GM19043 (cell line): ENCODE results near the gene DHX29.

Source experiments
- ATAC-seq: cut with Tn5 transposase; IDR thresholded peaks from one replicate; pipeline ENCODE4 v1.9.1; 2021; ENCODE audit warnings: low read depth; ENCODE audit not compliant: unreplicated experiment

Gene DHX29

DNA sequence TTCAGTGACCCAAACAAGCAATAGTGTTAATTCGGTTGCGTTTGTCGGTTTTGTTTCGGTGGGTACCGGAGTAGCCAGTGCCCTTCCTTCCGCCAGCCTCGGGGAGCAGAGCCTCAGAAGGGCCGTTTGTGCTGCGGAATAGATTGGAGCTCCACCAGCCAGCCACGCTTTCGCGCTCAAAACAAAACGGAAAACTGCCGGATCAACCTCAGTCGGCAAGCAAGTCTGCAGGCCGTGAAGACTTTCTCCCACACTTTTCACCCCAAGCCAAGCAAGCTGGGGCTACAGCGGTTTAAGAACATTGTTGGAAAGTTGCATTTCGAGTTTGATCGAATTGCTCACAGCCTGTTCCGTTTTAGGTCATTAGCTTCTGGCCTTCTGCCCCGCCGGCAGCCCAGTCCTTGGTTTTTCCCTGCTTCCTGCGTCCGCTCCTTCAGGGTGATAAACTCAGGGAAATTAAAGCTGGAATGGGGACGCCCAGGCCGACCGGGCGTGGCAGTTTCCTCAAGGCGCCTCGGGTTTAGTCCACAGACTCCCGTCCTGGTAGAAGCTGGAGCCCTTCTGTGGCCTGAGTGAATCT, 73.3 kb downstream of the DHX29 start:
- no peak for ATAC-seq

DNA sequence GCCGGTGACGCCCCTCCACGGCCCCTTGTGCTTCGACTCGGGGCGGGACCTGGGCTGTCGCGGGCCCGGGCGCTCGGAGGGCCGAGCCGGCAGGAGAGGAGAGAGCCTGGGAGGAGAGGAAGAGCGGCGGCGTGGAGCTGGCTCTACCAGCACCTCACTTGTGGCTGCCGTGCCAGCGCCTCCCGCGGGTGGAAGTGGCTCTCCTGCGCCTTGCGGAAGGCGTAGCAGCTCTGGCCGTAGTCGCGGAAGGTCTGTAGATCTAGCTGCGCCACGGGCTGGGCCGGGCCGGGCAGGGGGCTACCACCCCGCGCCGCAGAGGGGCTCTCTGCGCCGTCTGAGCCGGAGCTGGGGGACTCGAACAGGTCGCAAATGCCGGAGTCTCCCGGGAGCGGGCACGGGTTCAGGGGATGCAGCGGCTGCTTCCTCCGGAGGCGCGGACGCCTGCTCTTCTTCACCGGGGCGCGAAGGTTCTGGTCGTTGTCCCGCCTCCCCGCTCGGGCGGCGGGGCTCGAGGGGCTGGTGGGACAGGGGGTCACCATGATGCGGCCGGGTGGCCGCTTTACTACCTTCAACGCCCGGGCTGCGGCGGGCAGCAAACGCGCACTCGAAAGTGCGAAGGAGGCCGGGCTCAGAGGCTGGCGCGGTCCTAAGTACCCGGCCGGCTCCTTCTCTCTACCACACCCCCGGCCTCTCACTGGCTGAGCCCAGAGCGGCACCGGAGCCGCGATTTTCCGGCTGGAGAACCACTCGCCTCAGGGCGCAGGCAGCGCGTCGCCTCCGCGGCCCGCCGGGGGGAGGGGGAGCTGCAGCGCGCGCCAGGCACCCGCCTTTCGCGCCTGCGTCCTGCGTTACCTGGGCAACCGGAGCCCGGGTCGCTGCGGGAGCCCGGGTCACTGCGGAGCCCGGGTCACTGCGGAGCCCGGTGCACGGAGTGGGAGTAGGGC, 74.2 kb downstream of the DHX29 start, which contains the start of gene CCNO:
CCNO (minus strand) TSS at position 624 of the 944 bp plus-strand sequence; CDS start at position 539, 85 bp downstream.
- peak; percentile 47 for ATAC-seq

DNA sequence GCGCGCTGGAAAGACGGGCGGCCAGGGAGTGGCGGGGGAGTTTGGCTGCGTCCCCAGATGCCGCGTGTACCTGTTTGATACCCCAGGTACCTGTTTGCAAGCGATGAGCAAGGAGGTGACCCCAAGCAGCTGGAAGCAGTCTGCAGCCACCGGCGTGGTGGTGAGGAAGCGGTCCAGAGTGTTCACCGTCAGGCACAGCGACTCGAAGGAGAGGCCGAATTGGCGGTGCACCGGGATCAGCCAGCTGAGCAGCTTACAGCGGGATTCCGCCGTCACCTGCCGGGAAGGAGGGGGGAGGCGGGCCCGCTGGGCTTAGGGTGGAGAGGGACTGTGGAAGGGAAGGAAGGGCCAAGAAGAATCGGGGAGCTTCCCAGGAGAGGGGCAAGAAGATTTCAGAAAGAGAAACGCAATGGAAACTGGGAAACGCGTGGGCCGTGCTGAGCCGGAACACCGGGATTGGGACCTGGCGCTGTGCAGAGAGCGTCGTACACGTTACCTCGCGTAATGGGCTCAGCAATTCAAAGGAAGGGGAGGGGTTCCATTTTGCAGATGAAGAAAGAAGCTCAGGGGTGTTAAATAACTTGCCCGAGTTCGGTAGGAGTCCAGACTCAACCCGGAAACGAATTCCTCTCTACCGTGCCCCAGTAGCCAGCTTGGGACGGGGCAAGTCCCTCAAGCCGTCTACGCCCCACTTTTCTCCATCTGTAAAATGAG, 75.1 kb downstream of the DHX29 start:
- ATAC-seq = no peak

DNA sequence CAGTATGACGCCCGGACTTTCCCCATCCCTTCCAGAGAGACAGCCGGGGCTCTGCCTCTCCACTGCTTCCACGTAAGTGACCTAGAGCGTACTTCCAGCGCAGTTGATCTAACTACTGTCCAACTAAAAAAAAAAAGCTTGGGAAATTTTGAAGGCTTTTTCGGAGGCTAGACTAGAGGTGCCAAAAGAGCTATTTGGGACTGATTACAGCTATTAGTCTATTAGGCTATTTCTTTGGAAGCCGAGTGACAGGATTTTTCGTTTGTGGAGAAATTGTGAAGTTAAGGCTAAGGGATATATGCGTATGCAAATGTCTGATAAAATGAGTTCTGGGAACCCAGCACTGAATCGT, 75.6 kb downstream of the DHX29 start:
- no peak for ATAC-seq

DNA sequence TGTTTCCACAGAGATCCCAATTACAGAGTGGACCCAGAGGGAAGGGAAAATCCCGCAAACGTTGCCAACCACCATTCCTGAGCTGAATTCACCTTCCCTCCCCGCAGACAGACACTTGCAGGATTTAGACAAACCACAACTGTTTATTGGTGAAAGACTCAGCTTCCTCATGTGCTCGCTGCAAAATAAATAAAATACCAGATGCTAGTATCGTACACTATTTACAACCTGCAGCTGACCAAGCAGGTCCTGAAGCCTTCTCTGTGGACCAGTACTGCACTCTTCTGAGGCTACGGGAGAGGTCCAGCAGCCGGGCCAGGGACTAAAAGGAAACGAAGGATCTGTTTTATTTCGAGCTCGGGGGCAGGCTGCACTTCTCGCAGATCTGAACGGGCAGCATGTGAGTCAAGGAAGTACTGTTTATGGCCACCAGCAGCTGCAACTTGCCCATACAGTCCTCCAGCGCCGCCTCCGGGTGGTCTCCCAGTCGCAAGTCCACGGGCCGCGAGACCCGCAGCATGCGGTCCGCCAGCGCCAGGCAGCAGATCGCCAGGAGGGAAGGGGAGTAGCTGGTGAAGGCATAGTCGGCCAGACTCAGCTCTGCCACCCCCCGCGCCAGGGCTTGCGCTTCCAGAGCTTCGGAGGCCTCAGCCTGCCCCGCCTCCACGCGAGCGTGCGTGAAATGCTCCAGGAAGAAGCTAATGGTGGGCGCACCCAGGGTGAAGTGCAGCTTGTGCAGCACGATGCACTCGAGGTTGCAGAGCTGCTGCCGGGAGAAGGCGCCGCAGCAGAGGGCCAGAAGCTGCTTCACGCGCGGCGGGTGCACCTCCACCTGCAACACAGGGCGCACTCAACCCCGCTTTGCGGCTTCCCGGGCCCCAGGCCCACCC, 76.2 kb downstream of the DHX29 start:
- ATAC-seq = no peak

DNA sequence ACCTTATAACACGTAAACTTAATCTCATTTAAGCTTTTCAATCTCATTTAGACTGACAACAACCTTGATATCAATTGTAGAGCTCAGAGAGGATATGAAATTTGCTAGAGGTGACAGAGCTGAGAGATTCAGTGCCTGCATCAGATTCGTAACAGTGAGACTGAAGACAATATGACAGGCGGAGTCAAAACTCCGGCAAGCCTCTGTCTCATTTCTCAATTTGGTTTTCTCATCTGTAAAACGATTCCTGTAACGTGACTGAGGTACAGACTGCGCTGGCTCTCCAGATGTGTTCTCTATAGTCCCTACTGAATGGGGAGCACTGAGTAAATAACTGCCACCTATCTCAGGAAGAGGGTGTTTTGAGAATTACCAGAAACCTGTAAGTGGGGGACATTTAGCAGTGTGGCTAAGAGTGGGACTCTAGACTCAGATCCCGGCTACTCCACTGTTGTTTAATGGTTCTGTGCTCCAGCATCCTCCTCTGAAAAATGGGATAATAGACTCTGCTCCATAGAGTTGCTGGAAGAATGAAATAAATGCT, 77.3 kb downstream of the DHX29 start:
- no peak for ATAC-seq

DNA sequence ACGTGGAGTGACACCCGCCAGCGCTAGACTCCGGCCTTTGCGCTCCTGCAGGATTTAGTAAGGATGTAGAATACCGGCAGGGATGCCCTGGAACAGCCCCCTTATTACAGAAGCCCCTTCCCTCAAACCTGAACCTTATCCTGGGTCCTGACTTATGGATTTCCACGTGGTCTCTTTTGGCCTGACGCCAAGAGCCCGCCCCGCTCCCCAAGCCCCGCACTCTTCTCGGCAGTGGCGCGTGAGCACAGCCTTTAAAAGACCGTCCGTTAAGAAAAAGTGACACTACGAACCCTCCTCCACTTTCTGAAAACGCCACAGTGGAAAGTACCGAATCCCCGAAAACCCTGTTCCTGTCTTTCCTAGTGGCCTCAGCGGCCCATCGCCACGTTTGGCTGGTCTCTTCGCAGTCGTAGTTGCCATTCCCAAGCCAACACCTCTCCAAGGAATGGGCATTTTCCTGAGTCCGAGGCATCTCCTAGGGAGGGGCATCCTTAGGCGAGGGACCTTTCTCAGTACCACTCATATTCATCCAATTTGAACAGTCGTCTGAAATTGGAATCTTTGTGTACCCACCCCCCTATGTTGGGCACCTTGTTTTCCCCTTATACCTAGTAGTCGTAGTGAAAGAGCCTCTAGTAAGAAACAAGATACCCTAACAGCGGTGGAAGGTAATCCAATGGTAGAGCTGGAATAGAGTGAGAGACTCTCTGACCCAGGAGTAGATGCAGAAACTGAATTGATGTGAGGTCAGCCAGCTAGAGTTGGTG, 79.6 kb downstream of the DHX29 start:
- no peak for ATAC-seq

DNA sequence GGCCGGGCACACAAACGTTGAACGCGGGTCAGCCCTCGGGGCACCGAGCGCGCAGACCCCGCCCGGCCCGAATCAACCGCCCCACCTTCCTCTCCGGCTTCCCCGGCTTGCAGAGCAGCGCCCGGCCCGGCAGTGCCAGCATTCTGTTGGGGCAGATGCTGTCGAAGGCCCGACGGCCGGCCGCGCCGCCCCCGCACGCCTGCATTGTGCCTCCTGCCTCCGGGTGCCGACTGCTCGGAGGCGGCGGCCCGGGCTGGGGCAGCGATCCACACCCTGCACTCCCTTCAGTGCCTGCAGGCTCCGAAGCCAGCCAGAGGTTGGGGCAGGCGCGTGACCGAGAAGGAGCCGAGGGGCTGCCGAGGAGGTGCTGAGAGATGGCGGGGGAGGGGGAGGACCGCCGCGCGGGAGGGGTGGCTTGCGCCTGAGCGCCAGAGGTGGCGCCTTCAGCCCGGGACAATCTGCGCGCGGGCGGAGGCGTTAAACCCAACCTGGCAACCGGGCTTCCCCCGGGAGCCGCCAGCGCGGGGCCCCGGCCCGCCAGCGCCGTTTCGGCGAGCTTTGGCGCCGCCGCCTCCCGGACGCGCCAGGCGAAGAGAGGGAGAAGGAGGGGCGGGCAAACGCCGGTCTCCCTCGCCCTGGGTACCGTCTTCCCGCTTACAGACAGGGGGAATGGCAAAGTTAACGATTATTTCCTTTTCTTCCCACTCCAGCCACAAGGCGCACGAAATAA, 80.4 kb downstream of the DHX29 start, which contains the start of gene MCIDAS:
MCIDAS (minus strand) TSS at position 382 of the 730 bp plus-strand sequence; CDS start at position 205, 177 bp downstream.
- ATAC-seq = peak; percentile 36

DNA sequence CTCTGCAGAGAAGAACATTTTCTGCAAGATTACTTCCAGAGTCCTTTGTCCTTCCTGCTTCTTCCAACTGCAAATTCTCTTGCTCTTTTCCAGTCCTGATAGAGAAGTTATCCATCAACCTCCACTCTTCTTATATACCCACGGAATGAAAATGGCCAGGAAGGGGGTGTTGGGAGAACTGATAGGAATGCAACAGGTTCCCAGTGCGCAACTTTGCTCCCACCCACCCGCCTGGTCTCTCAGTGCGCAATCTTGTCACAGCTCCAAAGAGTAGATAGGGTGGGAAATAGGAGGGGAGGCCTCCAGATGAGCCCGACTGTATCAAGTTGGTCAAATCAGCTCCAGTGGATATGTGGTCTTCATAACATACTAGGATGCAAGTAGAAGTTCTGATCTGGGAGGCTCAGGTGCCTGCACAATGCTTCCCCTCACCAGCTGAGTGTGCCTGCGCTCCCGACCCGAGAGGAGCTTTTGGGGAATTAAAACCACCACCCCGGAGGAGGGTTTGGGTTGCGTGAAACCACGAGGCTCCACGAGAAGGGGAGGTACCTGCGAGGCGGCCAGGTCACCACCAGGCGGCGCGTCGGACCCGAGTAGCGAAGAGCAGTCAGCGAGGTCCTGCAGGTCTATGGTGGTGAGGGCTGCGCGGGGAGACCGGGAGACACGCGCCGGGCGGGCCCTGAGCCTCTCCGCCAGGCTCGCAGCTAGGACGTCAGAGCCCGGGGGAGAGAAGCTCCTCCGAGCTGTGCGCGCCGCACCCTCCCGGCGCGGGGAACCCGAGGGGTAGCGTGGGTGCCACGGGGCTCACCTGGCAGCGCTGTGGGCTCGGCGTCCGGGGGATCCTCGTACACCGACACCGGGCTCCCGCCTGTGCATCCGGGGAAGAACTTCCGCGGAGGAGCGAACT, 81.2 kb downstream of the DHX29 start:
- peak; percentile 60 for ATAC-seq

DNA sequence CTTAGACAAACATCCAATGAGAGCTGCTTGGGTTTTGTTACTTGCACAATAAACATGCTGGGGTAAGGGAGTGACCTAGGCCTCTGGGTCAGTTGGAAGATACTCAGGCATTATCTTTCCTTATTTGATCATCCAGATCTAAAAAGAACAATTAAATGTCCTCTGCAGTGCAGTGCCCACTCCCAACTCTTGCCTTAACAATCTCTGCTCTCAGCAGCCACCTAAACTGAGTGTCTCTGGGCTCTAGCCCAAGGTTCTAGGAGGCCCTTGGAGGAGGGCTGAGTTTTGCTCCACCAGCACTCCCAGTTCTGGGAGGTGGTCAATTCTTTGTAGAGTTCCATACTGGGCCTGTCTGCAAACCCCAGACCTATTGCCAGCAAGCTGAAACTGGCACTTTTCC, 82.1 kb downstream of the DHX29 start:
- no peak for ATAC-seq

DNA sequence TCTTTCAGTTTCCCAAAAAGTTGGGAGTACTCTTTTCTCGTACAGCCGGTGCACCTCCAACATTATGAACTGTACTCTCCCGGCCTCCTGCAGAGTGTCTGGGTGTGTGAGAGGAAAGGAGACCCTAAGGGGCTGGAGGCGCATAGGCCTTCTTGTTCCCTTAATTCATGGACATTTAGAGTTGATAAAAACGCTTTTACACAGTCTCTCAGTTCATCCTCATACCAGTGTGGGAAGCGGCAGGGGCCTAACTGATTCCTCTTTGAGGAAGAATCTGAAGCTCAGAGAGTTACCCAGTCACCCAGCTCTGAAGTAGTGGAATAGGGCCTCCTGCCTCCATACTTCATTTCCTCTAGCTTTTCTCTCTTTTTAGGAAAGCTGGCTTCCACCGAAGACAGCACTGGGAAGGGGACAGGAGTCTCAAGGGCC, 83.7 kb downstream of the DHX29 start:
- ATAC-seq = no peak

DNA sequence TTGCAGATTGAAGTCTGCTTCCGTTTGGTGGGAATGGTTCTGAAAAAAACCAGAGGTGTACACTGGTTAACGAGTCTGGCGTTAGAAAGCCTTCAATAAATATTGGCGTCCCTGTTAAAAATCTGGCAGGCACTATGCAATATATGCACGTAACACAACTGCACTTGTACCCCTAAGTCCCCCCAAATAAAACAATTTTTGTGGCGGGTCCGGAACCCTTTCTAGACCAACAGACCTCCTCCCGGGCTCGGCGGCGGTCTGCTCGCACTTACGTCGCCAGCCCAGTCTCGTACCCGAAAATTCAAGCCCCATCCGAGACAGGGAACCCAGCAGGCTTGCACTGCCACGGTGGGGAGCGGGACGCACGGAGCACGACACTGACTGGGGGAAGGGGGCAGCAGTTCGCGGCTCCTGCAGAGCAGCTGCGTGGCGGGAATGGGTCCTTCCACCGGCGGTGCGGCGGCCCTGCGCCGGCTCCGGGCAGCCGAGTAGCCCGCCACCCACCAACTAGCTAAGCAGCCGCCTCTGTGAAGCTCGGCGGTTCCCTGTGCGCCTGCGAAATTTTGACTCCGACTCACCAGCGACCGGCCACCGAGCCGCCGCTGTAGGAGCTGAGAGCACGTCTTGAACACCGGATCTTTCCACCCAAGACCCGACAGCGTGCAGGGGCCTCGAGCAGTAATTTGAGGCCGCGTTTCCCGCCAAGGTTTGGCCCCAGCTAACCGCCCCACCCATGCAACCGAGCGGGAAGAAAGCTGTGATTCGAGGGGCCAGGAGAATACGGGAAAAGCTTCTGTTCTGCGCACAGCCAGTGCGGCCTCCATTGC, 84.3 kb downstream of the DHX29 start:
- ATAC-seq = no peak

DNA sequence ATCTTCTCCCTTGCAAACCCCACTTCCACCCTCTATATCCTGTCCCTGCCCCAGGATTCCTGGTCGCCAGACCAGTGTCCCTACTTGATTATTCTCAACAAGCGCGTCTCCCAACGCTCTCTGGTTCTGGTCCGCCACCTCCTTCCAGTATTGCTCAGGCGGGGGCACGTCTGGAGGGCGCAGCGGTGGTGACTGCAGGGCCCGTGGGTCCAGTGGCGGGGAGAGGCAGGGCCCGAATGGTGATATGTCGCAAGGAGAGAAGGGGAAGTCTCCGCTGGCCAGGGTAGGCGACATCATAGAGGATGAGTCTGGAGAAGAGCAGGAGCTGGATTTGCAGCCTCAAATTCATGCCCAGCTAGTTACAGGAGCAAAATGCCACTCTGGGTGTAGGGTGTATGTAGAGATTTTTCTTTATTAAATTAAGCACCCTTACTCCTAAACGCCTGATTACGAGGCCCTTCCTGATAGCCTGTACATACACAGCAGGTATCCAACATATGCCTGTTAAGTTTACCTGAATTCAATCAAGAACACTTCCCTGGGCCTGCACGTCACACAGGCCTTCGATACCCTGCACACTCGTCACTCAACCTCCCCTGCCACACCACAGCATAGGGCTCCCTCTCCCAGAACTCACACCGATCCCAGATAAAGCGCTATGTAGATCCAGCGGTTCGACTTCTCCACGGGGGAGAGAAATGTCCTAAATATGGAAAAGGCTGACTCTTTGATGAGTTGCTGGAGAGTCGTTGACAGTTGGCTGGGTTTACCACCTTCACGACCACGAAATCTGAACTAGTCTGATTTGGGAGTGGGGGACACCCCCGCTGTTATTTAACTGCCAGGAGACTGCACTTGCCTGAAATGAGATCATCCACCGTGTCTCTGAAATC, 85.2 kb downstream of the DHX29 start:
- ATAC-seq = no peak

DNA sequence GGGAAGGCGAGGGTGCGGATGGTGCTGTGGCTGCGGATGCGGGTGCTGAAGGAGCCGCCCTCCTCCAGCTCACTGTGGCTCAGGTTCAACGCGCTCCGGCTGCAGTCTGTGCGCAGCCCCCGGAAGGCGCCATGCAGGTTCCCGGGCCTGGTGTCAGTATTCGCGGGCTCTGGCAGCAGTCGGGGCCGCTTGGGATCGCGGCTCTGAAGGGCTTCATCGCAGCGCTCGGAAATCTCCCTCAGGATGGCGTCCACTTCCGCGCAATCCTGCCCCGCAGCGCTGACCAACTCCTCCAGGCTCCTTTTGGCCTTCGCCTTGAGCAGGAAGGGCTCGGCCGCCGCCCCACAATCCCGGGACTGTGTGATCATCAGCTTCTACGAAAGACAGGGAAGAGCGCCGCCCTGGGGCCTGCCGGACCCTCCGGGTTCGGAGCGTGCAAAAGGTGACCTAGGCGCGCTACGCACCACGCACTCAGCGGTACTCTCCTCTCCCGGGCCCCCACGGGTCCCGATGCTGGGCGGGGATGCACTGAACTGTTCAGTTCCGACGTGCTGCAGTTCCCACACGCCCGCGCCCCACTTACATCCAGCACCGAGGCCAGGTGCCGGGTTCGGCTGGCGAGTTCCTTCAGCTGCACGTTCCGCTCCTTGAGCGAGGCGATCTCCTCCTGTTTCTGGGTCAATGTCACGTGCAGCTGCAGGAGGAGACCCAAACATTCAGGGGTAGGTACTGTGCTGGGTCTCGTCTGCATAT, 86.9 kb downstream of the DHX29 start:
- no peak for ATAC-seq

DNA sequence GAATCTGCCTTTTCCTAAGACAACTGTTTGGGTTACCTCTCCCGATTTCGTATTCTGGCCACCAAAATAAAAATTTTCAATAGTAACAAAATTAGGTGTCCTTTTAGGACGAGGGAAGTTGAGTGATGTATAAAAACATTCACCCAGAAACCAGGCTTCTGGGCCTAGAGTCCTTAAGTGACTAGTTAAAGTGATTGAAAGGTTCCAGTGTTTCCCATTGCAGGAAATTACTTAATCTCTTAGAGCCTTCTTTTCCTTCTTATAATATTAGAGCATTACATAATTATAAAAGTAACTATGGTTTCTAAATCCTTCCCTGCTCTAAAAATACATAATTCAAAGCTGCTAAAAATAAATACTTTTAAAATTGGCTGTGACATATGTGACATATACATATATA, 87.7 kb downstream of the DHX29 start:
- no peak for ATAC-seq
